NCI-H2196 (cell line): ENCODE data around the gene ETS2.
A peak's percentile ranks its signal among the peaks of the same experiment; 100 is the strongest.

Source experiments
- DNase-seq: peaks from one replicate; lab custom pipeline; 2025; ENCODE audit not compliant: unreplicated experiment; lab: John Stamatoyannopoulos, UW

The ETS2 gene

DNA sequence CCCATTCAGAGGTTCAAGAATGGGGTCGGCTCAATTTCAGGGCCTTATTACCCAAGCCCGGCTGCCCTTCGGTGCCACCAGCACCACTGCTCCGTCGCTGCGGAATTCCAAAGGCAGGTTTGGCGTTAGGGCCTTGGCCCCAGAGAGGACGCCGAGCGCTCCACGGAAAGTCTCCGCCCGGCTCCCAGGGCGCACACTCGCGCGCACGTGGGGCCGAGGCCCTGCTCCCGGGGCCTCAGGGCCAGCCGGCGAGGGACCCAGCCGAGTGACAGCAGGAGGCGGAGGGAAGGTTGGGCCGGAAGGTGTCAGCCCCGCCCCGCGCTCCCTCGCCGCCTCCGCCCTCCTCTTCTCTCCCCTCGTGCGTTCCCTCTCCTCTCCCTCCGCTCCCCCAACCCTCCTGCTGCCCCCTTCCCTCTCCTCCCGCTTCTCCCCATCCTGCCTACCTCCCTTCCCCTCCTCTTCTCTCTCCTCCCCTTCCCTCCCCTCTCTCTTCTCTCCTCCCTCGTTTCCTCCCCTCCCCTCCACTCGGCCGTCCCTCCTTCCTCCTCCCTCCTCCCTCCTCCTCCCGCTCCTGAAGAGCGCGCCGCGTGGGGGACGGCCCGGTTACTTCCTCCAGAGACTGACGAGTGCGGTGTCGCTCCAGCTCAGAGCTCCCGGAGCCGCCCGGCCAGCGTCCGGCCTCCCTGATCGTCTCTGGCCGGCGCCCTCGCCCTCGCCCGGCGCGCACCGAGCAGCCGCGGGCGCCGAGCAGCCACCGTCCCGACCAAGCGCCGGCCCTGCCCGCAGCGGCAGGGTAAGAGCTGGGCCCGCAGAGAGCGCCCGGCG, at the start of gene ETS2:
Gene ETS2 (plus strand): TSS at position 602 of the 825 bp plus-strand sequence. CDS start 4,106 bp downstream, outside the sequence.
- DNase-seq = peak; percentile 100

DNA sequence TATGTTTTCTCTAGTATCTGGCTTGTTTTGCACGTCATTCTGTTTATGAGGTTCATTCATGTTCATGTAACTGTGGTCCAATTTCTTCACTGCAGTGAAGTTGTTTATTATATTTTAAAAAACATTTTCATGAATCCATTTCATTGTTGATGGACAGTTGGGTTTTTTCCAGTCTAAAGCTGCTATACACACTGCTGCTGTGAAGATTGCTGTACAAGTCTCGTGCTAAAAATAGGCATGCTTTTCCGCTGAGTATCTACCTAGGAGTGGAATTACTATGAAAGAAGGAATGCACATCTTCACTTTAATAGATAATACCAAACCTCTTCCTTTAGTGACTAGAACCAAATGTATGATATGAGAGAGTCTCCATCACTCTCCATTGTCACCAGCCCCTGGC, 49.0 kb upstream of the ETS2 start:
- DNase-seq = no peak

DNA sequence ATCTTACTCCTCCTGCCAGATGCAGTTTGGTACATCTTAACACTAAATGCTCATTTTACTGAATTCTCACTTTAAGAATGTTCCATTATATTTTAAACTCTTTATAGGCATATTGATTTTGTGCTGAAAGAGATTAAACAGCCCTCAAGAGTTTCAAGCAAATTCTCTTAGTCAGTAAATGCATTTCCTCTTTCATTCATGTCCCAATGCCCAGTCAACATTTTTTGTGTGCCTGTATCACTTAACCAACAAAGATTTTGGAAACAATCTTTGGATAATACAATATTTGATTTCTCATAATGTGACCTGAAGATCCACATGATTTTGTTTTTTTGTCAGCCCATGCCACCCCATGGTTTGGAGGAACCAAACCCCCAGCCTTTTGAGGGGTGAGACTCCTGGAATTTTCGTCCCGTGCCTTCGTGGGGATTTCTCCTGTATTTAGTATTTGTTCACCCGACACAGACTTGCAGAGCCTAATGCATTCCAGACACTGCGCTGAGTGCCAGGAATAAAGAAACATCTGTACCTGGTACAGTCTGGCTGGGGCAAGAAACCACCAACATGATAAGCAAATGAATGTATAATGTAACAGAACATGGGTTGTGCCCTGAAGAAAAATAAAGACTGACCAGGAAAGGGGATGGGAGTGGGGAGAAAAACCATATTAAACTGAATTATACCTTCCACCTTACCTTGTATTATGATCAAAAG, 47.1 kb upstream of the ETS2 start:
- DNase-seq = no peak

DNA sequence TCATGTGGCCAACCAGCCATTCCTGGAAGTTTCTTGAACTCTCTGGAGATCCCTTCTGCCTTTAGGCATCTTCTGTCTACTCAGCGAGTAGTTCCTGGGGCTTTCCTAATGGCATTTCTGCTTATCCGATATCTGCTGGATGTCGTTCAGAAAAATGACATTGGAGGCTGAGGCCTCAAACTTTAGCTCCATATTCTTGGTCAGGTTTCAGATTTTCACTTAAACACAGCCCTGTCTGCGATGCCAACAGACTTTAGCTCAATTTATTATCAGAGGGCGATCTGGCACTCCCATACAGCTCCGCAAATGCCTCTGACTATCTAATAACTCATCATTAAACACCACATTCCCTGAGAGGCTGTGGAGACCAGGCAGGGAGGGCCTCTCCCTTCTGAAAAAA, 46.3 kb upstream of the ETS2 start:
- DNase-seq = no peak

DNA sequence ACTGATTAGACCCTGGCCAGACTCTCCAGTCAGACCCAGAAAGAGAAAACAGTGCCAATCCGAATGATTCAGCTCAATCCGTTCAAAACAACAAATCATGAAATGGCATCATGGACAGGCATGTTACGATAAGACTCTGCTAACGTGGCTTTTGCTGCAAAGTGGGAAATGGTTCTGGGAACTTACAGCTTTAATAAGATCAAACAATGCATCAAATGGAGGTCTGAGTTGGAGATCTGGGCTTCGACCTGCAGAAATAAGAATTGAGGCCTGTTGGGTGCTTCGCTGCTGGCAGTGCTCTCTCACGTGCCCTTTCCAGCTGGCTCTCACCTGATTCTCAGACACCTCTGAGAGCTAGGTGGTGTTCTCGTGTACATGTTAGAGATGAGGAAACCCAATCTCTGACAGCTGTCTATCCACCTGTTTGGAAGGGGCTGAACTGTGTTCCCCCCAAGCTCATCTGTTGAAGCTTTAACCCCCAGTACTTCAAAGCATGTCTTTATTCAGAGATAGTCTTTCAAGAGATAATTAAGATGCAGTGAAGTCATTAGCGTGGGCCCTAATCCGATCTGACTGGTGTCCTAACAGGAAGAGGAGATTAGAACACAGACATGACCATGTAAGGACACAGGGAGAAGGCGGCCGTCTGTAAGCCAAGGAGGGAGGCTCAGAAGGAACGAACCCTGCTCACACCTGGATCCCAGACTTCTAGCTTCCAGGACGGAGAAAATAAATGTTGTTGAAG, 45.5 kb upstream of the ETS2 start:
- DNase-seq = peak; percentile 47

DNA sequence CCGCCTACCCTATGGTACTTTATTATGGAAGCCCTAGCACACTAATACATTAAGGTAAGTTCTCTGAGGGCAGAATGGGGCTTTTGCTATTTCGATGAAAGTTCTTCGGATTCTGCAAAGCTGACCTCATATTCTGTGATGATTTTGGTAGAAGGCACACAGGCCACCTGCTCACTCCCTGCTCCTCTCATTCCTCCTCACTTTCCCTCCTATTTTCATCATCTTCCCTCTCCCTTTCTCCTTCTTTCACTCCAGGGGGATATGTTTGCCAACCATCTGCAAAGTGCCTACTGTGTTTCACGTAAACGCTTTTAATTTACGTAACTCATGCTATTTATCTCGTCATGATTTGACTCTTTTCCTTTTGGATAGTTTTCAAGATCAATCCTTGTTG, 45.0 kb upstream of the ETS2 start:
- DNase-seq = no peak

DNA sequence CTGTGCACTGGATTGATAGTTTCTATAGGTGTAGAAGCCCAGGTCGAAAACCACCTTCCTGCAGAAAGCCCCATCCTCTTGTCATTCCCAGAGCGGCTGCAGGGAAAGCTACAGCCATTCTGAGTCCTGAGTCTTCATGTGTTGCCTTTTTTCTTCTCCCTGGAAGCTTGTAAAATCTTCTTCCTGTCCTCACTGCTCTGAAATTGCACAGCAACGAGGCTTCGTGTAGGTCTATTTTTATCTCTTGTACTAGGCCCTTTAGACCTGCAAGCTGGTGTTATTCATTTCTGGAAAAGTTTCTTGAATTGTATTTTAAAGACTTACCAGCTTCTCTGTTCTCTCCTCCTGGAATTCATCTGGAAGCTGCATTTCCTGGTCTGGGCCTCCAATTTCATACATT, 44.2 kb upstream of the ETS2 start:
- no peak for DNase-seq

DNA sequence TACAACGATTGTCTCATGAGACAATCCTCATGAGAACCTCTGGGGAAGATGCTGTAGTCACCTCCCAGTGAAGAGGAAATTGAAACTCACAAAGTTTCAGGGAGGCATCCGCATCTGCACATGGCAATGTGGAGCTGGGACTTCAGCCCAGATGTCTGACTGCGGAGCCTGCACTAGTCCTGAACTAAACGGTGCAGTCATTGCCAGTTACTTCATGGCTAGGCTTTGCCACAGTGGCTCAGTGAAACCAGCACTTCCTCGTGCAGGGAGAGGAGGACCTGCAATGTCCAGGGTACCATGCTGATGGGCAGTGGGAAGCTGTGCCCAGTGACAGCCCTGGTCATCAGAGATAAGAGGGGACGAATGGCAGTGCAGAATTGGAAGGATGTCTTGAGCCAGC, 40.7 kb upstream of the ETS2 start:
- DNase-seq = no peak

DNA sequence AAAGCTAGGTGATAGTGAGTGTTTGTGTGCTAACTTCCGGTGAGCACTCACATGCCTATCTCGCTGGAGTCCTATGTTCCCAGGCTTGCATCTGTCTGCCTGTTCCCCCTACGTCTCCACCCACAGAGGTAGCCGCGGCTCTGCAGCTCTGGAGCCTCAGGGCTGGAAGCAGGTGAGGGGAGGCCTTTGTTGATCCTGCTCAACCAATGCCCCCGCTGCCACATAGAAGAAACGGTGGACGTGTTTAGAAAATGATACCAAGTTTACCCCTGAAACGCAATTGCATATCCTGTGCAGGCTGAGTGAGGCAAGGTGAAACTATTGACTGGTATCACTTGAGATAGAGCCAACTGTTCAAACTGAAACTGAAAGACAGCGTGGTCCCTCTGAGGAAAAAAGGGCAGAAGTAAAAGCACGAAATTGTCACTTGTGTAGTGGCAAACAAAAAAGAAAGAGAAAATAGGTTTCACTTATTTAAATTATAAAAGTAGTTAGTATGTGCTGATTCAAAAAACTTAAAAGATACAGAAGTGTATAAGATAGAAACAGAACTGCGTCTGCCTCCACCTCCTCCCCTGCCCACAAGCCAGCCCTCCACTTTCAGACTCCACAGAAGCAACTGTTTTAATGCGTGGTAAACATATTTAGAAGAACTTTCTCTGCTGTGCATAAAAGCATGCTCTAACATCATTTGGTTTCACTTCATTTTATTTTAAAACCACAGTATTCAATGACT, 38.6 kb upstream of the ETS2 start:
- peak; percentile 84 for DNase-seq

DNA sequence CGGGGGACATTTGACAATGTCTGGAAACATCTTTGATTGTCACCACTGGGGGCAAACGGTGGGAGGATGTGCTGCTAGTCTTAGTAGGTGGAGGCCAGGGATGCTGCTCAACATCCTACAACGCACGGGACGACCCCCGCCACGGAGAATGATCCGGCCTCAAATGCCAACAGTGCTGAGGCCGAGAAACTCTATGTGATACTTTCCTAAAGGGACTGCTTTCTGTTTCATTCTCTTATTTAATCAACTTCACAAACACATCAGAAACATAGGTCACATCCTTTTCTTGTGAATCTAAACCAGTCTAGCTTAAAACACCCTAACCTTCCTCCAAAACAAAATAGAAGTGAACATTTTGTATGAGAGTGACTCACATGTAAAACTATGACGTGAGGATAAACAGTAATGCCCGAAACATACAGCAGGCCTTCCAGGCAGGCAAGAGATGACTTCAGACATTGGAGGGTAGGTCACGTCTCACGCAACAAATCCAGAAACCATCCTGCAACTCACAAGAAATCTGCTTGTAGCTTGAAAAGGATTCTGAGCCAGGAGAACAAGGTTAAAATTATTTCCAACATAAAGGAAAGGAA, 37.2 kb upstream of the ETS2 start:
- DNase-seq = peak; percentile 51

DNA sequence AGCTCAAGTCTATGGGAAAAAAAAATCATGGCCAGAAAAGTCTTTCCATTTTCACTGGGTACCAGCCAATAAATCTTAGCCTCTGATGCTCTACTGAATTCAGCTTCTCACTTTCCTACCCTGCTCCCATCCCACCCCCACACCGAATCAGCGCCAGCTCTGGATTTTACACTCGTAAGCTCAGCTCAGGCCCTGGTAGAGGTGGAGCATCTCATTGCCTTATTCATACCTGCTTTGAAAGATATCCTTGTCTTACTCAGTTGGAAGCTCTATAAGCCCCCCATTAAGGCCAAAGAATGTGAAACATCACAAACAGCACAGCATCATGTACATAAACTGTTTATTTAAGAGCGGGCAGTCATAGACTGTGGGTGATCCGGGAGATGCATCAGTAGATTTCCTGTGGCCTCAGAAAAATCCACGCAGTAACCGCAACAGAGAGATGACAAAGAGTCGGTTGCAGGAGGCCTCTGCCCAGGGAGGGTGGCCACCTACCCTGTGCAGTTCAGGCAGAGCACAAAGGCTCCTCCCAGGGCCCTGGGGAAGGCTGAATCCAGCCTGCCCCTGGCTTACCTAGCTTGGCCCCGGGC, 36.4 kb upstream of the ETS2 start:
- peak; percentile 51 for DNase-seq

DNA sequence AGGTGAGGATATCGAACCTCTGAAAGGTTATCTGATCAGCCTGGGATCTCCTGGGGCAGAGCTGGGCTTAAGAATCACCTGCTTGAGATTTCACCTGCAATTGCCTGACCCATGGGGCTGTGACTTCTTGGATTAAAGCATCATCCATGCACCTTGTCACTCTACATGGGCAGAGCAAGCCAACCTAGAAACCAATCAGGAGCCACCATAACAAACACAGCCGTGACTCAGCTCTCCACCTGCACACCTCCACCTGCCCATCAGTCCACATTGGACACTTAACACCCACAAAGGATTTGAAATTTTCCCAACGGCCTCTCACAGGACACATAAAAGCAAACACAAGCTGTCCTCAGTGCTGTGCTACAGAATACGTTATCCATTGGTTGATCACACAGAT, 35.1 kb upstream of the ETS2 start:
- DNase-seq = peak; percentile 82

DNA sequence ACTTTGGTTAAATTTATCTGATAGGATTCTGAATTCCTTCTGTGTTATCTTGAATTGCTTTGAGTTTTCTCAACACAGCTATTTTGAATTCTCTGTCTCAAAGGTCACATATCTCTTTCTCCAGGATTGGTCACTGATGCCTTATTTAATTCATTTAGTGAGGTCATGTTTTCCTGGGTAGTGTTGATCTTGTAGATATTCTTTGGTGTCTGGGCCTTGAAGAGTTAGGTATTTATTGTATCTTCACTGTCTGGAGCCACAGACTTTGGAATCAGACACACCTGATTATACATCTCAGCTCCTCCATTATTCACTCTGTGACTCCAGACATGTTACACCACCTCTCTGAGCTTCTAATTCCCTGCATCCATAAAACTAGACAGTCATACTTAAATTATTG, 34.2 kb upstream of the ETS2 start:
- no peak for DNase-seq

DNA sequence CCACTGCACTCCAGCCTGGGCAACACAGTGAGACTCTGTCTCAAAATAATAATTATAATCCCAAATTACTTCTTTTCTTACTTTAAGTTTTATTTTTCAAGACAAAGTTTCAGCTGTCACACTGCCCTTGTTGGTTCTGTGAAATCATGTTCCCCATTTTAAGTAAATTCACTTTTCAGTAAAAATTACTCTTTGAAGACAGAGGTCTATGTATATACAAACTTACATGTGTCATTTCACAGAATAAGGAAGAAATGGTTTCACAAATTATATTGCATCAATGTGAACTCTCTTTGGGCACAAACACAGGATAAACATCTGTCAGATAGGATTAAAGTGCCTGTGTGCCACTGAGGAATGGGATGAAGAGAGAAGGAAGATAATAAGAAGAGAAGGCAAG, 33.1 kb upstream of the ETS2 start:
- no peak for DNase-seq

DNA sequence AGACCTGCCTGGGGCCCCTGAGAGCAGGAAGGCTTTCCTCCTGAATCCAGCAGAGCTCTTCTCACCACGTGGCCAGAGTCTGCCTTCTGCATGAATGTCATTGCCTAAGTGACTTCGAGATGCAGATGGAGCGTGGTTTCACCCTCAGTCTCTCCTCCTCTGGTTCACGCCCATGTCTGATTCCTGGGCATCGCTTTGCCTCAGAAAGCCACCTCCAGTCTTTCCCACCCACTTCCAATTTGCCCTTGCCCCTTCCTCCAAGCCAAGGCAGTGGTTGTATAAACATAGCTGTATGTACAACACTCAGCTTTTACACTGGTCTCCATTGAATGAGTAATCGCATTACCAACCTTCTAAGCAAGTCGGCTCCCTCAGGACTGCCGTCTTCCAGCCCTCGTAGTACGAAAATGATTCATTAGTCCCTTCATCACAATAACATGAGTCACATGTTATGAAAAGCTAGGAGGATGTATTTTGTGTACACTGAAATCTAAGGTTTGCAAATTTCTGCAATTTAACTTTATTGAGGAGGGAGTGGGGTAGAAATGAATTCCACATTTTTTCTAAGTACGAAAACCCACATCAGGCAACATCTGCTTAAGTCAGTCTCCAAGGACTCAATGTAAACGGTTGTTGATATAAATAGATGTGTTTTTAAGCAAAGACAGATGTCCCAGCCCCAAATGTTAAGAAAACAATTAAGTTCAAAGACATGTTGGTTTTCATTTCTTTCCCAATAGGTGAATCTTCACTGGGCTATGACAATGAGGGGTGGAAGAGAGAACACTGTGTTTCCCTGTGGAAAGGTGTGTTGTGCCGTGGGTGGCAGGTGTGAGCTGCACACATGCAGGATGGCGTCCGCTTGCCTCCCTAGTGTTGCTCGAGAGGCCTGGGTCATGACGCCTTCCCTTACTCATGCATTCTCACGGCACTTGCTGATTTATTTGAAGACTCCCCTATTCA, 32.3 kb upstream of the ETS2 start:
- DNase-seq = no peak

DNA sequence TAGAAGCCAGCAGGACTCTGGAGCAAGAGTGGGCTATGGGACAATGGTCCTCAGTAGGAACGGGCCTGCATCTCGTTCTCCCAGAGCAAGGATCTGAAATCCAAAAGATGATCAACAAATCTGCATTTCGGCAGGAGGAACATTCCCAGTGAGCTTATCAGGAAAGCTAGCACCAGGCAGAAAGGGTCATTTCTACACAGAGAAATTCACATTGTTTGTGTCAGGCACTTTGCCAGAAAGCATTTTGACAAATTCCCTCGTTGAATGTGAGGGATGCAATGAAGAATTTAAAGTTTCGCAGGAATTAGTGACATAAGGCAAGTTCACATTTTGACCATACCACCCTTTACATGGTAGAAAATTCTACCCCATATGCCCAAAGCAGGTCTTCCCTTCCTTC, 31.6 kb upstream of the ETS2 start:
- DNase-seq = no peak

DNA sequence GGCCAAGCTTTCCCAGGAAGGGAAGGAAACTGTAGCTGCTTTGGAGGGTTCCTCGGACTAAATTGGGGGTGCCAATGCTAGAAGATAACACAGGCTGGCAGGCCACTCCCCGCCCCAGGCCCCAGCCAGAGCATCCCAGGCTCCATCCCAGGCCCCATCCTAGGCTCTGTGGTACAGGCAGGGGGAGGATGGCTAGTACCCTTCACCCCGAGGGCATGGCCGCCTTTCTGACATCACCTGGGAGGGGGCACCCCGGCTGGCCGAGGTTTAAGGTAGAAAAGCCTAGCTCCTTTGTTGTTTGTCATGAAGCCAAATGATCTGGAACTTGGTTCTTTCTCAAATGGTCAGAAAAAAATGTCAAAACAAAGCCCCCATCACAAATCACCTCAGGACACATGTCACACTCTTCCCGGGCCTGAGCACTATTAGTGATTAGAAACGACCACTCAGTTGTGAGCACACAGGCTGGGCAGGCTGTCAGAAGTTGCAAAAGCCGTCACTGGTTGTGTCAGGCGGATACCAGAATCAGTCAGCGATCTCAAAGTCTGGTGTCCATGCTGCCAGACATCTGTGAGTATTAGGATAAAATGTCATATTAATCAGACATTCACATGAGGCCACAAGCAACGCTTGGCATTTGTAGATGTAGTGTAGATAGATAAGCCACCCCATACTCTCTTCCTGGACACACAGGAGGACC, 31.0 kb upstream of the ETS2 start:
- DNase-seq = no peak

DNA sequence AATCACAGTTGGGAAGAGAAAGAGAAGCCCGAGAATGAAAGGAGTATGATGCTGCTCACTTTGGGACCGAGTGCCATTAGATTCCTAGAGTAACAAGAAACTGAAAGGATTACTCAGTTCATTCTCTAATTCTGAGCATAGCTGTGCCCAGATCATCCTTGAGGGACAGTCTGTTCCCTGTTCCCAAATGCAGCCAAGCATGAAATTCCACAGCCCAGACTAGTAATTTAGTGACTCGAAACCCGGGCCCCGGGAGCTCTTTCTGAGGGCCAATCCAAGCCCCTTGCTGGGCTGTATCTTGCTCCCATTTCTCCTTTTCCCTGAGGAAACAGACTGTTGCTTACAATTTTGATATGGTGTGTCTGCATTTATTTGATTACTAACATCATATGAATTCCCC, 30.0 kb upstream of the ETS2 start:
- no peak for DNase-seq

DNA sequence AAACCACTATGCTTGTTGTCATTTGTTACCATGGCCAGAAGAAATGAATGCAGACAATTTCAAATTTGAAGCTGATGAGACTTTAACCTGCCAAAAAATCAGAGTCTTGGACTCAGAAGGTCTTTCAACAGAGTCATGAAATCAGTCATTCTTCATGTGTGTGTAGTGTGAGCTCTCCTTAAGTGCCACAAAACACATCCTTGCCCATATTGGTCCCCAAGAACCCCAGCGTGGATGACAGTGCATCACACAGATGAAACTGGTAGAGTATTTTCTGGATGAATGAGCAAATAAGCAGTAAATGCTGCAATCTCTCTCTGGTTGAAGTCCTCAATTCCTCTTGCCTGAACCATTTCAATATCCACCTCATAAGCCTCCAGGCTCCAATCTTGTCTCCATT, 28.7 kb upstream of the ETS2 start:
- DNase-seq = no peak
